HCT116 (cell line): ENCODE data around the gene GAB2. TPM values are rescaled to one million over a fixed set of nuclear protein-coding genes. Genes with fewer than 3 reads are reported as not detected.

Experiments
- ATAC-seq: fragments of 200-7000 bp; cut with Tn5 transposase; 2 replicates; pipeline ENCODE4 v1.9.1; 2020; ENCODE audit warnings: mild to moderate bottlenecking, moderate library complexity
- BruUV-seq: library from RNA; stranded (reverse); fragments of 400-500 nt; replicated peaks from 2 replicates; lab custom pipeline; 2021; lab: Mats Ljungman, UMichigan
- CTCF ChIA-PET: fragments of 300-600 bp; sonication (Branson Sonifier 250); formaldehyde crosslinking; loops from one replicate; lab custom pipeline; 2021; ENCODE audit warnings: antibody characterized with exemption; lab: Charles Lee
- POLR2A ChIA-PET: fragments of 300-600, 350-600 bp; sonication (Branson Sonifier 250); formaldehyde crosslinking; loops from one replicate; lab custom pipeline; 2021; ENCODE audit warnings: antibody characterized with exemption; lab: Charles Lee
- RAD21 ChIA-PET, 2 experiments: fragments of 300-600 bp; sonication (Branson Sonifier 250); formaldehyde crosslinking; loops; one replicate each; lab custom pipeline; 2023; ENCODE audit warnings: low total read pairs in 2 of 2; ENCODE audit not compliant: uncharacterized antibody in 2 of 2, unreplicated experiment in 2 of 2, low non-redundant PET in 1 of 2; lab: Charles Lee
- DNase-seq: peaks from one replicate; pipeline ENCODE4 v3.0.0-alpha.2; 2010; ENCODE audit warnings: low read depth, low spot score
- H2AFZ ChIP-seq: fragments of 200-600 bp; shearing (Covaris generic), sonication (generic); 2 replicates; pipeline ENCODE4 v1.6.1; 2017; ENCODE audit warnings: low read depth, mixed run types, mixed read lengths, antibody characterized with exemption, low read length; ENCODE audit not compliant: poor library complexity, severe bottlenecking
- H3K27ac ChIP-seq: 2 replicates; pipeline ENCODE4 v1.5.1; 2012; ENCODE audit warnings: low read depth, low read length
- H3K27me3 ChIP-seq: fragments of 200-600 bp; sonication (generic); 2 replicates; pipeline ENCODE4 v1.6.1; 2016; ENCODE audit warnings: mixed run types, low read length, mixed read lengths; ENCODE audit not compliant: insufficient read depth
- H3K36me3 ChIP-seq, 2 experiments: fragments of 200-500 bp in 1 of 2; fragments of 200-600 bp in 1 of 2; sonication (Bioruptor generic) in 1 of 2; sonication (generic) in 1 of 2; 2 replicates each; pipeline versions ENCODE4 v1.5.1 to v1.6.1; 2014 to 2016; ENCODE audit warnings: low read length in 2 of 2, inconsistent platforms in 1 of 2, mixed read lengths in 1 of 2, mixed run types in 1 of 2; ENCODE audit not compliant: insufficient read depth in 2 of 2, control insufficient read depth in 1 of 2
- H3K4me1 ChIP-seq, 2 experiments: fragments of 200-600 bp in 1 of 2; sonication (generic) in 1 of 2; 2 replicates each; pipeline versions ENCODE4 v1.5.1 to v1.6.1; 2012 to 2017; ENCODE audit warnings: low read length in 2 of 2, inconsistent platforms in 1 of 2, mild to moderate bottlenecking in 1 of 2, mixed read lengths in 1 of 2, mixed run types in 1 of 2, moderate library complexity in 1 of 2; ENCODE audit not compliant: insufficient read depth in 2 of 2, control insufficient read depth in 1 of 2
- H3K4me2 ChIP-seq: fragments of 200-600 bp; sonication (generic); 2 replicates; pipeline ENCODE4 v1.6.1; 2017; ENCODE audit warnings: mixed run types, low read length, mixed read lengths
- H3K4me3 ChIP-seq, 2 experiments: fragments of 200-600 bp in 1 of 2; sonication (generic) in 1 of 2; replicated peaks in 1 of 2; 2 replicates each; pipeline ENCODE4 v1.5.1; 2011 to 2016; ENCODE audit warnings: low read length in 2 of 2, control low read depth in 1 of 2, low read depth in 1 of 2, mild to moderate bottlenecking in 1 of 2, mixed read lengths in 1 of 2, mixed run types in 1 of 2
- H3K79me2 ChIP-seq: fragments of 200-600 bp; sonication (generic); 2 replicates; pipeline ENCODE4 v1.6.1; 2017; ENCODE audit warnings: mild to moderate bottlenecking, mixed run types, low read length, moderate library complexity, mixed read lengths; ENCODE audit not compliant: insufficient read depth
- H3K9ac ChIP-seq: fragments of 200-600 bp; sonication (generic); 2 replicates; pipeline ENCODE4 v1.6.1; 2016; ENCODE audit warnings: low read length, mixed read lengths
- H3K9me2 ChIP-seq: fragments of 200-600 bp; sonication (generic), shearing (Covaris generic); 2 replicates; pipeline ENCODE4 v1.6.1; 2017; ENCODE audit warnings: mixed run types, mild to moderate bottlenecking, moderate library complexity; ENCODE audit not compliant: insufficient read depth
- H3K9me3 ChIP-seq, 2 experiments: fragments of 200-500 bp in 1 of 2; fragments of 200-600 bp in 1 of 2; sonication (Bioruptor generic) in 1 of 2; sonication (generic) in 1 of 2; 2 replicates each; pipeline ENCODE4 v1.6.1; 2014 to 2017; ENCODE audit warnings: low read length in 2 of 2, mixed read lengths in 2 of 2, inconsistent platforms in 1 of 2, low read depth in 1 of 2, mild to moderate bottlenecking in 1 of 2, mixed run types in 1 of 2, moderate library complexity in 1 of 2; ENCODE audit not compliant: control insufficient read depth in 1 of 2, insufficient read depth in 1 of 2
- H4K20me1 ChIP-seq: fragments of 200-600 bp; sonication (generic), shearing (Covaris generic); 2 replicates; pipeline ENCODE4 v1.6.1; 2017; ENCODE audit warnings: mixed run types, mild to moderate bottlenecking, moderate library complexity; ENCODE audit not compliant: insufficient read depth
- CBX3 ChIP-seq: IDR thresholded peaks from 2 replicates; pipeline ENCODE4 v1.6.1; 2012; ENCODE audit warnings: low read depth
- CEBPB ChIP-seq: IDR thresholded peaks from 2 replicates; pipeline ENCODE4 v1.6.1; 2012; ENCODE audit warnings: low read depth
- ELF1 ChIP-seq: IDR thresholded peaks from 2 replicates; pipeline ENCODE4 v1.6.1; 2012; ENCODE audit warnings: low read depth, borderline replicate concordance
- EZH2phosphoT487 ChIP-seq: fragments of 200-600 bp; IDR thresholded peaks from 2 replicates; pipeline ENCODE4 v1.6.1; 2018; ENCODE audit warnings: antibody characterized with exemption, borderline replicate concordance
- FOSL1 ChIP-seq: IDR thresholded peaks from 2 replicates; pipeline ENCODE4 v1.6.1; 2012; ENCODE audit warnings: low read depth
- JUND ChIP-seq: IDR thresholded peaks from 2 replicates; pipeline ENCODE4 v1.6.1; 2012
- POLR2A ChIP-seq: IDR thresholded peaks from 2 replicates; pipeline ENCODE4 v1.7.0; 2011; ENCODE audit warnings: borderline replicate concordance; ENCODE audit not compliant: insufficient read depth, insufficient read length; ENCODE audit errors: extremely low read depth
- POLR2AphosphoS5 ChIP-seq: IDR thresholded peaks from 2 replicates; pipeline ENCODE4 v1.6.1; 2011; ENCODE audit warnings: mild to moderate bottlenecking, low read depth, low read length, moderate library complexity
- RAD21 ChIP-seq: IDR thresholded peaks from 2 replicates; pipeline ENCODE4 v1.6.1; 2012; ENCODE audit warnings: low read depth, mild to moderate bottlenecking
- SIN3A ChIP-seq: IDR thresholded peaks from 2 replicates; pipeline ENCODE4 v1.6.1; 2012; ENCODE audit warnings: low read depth
- SP1 ChIP-seq: IDR thresholded peaks from 2 replicates; pipeline ENCODE4 v1.6.1; 2012; ENCODE audit warnings: low read depth
- SRF ChIP-seq: IDR thresholded peaks from 2 replicates; pipeline ENCODE4 v1.6.1; 2012; ENCODE audit warnings: low read depth
- ZFX ChIP-seq: fragments of 450-650 bp; IDR thresholded peaks from 2 replicates; pipeline ENCODE4 v1.6.1; 2017
- ZNF274 ChIP-seq: fragments of 200-500 bp; sonication (Bioruptor generic); IDR thresholded peaks from 2 replicates; pipeline ENCODE4 v1.6.1; 2014; ENCODE audit warnings: mild to moderate bottlenecking, low read depth, low read length, inconsistent platforms
- intact Hi-C: fragments of 100-400 bp; cut with micrococcal nuclease; formaldehyde crosslinking; loops from 2 replicates; pipeline ENCODE4 v1.10.0; 2022
- total RNA-seq: library from RNA; stranded (reverse); gene quantifications from one replicate; pipeline ENCODE4 v1.2.1, GENCODE V29; 2021; ENCODE audit not compliant: unreplicated experiment
- TF ChIP-seq, protein P1 (sequence below): IDR thresholded peaks from 2 replicates; pipeline ENCODE4 v1.6.1; 2012
- TF ChIP-seq, protein P2 (sequence below): IDR thresholded peaks from 2 replicates; pipeline ENCODE4 v1.6.1; 2012
- TF ChIP-seq, protein P3 (sequence below): IDR thresholded peaks from 2 replicates; pipeline ENCODE4 v1.6.1; 2012; ENCODE audit warnings: low read depth
- TF ChIP-seq, protein P4 (sequence below): IDR thresholded peaks from 2 replicates; pipeline ENCODE4 v1.6.1; 2011; ENCODE audit warnings: mild to moderate bottlenecking, low read length, moderate library complexity; ENCODE audit not compliant: insufficient replicate concordance; ENCODE audit errors: extremely low read depth

Gene GAB2
- total RNA-seq, 1 experiment from 2014 or later: 1.9 TPM

DNA sequence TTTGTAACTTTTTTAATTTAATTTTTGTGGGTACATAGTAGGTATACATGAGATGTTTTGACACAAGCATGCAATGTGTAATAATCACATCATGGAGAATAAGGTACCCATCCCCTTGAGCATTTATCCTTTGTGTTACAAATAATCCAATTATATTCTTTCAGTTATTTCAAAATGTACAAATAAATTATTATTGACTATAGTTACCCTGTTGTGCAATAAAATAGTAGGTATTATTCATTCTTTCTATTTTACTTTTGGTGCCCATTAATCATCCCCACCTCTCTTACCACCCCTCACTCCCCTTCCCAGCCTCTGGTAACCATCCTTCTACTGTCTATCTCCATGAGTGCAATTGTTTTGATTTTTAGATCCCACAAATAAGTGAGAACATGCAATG is 83.5 kb downstream of the GAB2 start:
- intact Hi-C loops: no loop called here
- no peaks in the 10 kb centered on the region for H3K9me2 ChIP-seq
- RAD21 ChIA-PET: no interaction called here
- no peak overlapping the region for H2AFZ ChIP-seq
- BruUV-seq: no TSS peak
- H3K79me2 ChIP-seq: no peaks in the 10 kb centered on the region
- H3K27ac ChIP-seq: no peak overlapping the region
- no peak overlapping the region for H3K4me3 ChIP-seq
- H3K9me3 ChIP-seq: peaks cover 0 to 3% of the 10 kb centered on the region in 2 experiments; a peak in 1 of 4 replicates
- POLR2A ChIA-PET: no interaction called here
- DNase-seq: no peak
- no peak overlapping the region for H3K4me2 ChIP-seq
- ATAC-seq: no peak
- CTCF ChIA-PET: no interaction called here
- no peaks in the 10 kb centered on the region for H3K4me1 ChIP-seq
- no peaks in the 10 kb centered on the region for H3K36me3 ChIP-seq
- no peaks in the 10 kb centered on the region for H4K20me1 ChIP-seq
- no peak overlapping the region for H3K9ac ChIP-seq
- H3K27me3 ChIP-seq: no peaks in the 10 kb centered on the region
- TF ChIP-seq, protein P1, sequence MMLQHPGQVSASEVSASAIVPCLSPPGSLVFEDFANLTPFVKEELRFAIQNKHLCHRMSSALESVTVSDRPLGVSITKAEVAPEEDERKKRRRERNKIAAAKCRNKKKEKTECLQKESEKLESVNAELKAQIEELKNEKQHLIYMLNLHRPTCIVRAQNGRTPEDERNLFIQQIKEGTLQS: no peak
- TF ChIP-seq SIN3A: no peak
- TF ChIP-seq, protein P2, sequence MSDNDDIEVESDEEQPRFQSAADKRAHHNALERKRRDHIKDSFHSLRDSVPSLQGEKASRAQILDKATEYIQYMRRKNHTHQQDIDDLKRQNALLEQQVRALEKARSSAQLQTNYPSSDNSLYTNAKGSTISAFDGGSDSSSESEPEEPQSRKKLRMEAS: no peak
- no peak for TF ChIP-seq CBX3
- TF ChIP-seq ZNF274: no peak
- TF ChIP-seq ELF1: no peak
- TF ChIP-seq SRF: no peak
- TF ChIP-seq, protein P3, sequence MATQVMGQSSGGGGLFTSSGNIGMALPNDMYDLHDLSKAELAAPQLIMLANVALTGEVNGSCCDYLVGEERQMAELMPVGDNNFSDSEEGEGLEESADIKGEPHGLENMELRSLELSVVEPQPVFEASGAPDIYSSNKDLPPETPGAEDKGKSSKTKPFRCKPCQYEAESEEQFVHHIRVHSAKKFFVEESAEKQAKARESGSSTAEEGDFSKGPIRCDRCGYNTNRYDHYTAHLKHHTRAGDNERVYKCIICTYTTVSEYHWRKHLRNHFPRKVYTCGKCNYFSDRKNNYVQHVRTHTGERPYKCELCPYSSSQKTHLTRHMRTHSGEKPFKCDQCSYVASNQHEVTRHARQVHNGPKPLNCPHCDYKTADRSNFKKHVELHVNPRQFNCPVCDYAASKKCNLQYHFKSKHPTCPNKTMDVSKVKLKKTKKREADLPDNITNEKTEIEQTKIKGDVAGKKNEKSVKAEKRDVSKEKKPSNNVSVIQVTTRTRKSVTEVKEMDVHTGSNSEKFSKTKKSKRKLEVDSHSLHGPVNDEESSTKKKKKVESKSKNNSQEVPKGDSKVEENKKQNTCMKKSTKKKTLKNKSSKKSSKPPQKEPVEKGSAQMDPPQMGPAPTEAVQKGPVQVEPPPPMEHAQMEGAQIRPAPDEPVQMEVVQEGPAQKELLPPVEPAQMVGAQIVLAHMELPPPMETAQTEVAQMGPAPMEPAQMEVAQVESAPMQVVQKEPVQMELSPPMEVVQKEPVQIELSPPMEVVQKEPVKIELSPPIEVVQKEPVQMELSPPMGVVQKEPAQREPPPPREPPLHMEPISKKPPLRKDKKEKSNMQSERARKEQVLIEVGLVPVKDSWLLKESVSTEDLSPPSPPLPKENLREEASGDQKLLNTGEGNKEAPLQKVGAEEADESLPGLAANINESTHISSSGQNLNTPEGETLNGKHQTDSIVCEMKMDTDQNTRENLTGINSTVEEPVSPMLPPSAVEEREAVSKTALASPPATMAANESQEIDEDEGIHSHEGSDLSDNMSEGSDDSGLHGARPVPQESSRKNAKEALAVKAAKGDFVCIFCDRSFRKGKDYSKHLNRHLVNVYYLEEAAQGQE: no peak
- TF ChIP-seq ZFX: no peak
- no peak for TF ChIP-seq EZH2phosphoT487
- no peak for TF ChIP-seq RAD21
- TF ChIP-seq, protein P4, sequence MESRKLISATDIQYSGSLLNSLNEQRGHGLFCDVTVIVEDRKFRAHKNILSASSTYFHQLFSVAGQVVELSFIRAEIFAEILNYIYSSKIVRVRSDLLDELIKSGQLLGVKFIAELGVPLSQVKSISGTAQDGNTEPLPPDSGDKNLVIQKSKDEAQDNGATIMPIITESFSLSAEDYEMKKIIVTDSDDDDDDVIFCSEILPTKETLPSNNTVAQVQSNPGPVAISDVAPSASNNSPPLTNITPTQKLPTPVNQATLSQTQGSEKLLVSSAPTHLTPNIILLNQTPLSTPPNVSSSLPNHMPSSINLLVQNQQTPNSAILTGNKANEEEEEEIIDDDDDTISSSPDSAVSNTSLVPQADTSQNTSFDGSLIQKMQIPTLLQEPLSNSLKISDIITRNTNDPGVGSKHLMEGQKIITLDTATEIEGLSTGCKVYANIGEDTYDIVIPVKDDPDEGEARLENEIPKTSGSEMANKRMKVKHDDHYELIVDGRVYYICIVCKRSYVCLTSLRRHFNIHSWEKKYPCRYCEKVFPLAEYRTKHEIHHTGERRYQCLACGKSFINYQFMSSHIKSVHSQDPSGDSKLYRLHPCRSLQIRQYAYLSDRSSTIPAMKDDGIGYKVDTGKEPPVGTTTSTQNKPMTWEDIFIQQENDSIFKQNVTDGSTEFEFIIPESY: no peak
- TF ChIP-seq FOSL1: no peak
- TF ChIP-seq POLR2A: no peak
- TF ChIP-seq POLR2AphosphoS5: no peak
- no peak for TF ChIP-seq SP1
- no peak for TF ChIP-seq JUND
- no peak for TF ChIP-seq CEBPB
- TF ChIP-seq, all 23 proteins: peak for 0
